ENCODE data around the gene ZNF699. TPM values are rescaled to one million over a fixed set of nuclear protein-coding genes. Genes with fewer than 3 reads are reported as not detected.

Gene ZNF699
- total RNA-seq, 4 donors from 2014 or later, result 2.0 to 17.1 (median 8.3) TPM

DNA sequence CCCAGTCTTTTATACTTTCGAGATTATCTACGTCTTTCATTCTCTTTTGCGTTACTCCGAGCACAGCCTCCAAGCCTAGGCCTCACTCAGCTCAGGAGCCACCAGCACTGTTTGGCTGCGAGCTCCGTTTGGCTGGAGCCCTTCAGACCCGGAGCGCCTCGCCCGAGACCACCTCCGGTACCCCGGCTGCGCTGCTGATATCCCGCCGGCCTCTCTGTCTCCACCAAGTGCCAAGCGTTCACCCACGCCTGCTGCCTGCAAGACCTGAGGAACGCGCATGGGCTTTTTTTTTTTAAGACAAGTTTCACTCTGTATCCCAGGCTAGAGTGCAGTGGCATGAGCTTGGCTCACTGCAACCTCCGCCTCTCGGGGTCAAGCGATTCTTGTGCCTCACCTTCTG is 39.0 kb upstream of the ZNF699 start:
- intact Hi-C loops (cut with DNase I; ENCODE audit: low total_unique reads) (no loop called here), in situ Hi-C loops (cut with MboI; ENCODE audit: low pct_ligation_motif_present in 1 of 4, low pct_unique_long_range_greater_than_20kb in 1 of 4, low sequenced_read_pairs in 3 of 4) (no loop called here)
- no peak for DNase-seq
- Histone ChIP-seq H3K36me3 (peaks cover 0 to 33% (median 13%) of the 10 kb centered on the region in 4 donors), H3K4me1 (no peaks in the 10 kb centered on the region), H3K9me3 (peaks cover 90 to 99% of the 10 kb centered on the region in 2 donors), H3K4me3 (no peak overlapping the region), H3K27me3 (no peaks in the 10 kb centered on the region), H3K27ac (no peak overlapping the region)
- TF ChIP-seq CTCF (IDR thresholded peaks at IDR 0.05) (no peak), POLR2A (IDR thresholded peaks at IDR 0.05) (no peak)
- 97 to 98% methylated on average over 7 to 22 of the region's 22 CpGs for WGBS, 2 donors (ENCODE audit: low coverage in 1 of 2)

DNA sequence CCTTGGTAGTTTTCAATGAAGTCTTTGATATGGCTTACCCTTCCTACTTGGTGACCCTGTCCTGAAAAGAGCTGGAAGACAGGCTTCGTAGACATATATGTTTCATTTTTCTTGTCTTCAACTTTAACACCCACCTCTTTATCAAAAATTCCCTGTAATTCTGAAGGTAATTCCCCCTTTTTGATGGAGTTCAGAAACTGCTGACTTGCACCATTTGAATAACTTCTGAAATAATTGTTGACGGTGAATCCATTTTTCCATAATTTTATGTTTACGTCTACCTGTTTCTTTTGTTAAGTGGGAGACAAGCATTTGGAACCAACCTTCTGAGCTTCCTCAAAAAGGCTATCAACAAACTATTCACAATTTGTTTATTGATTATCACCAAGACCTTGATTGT is 38.6 kb upstream of the ZNF699 start:
- H3K27me3 ChIP-seq, result no peaks in the 10 kb centered on the region
- no peak overlapping the region for H3K4me3 ChIP-seq
- H3K27ac ChIP-seq, result no peak overlapping the region
- TF ChIP-seq EP300 (IDR thresholded peaks at IDR 0.05; ENCODE audit: low read depth) (no peak), POLR2AphosphoS5 (IDR thresholded peaks at IDR 0.05) (no peak), CTCF (IDR thresholded peaks at IDR 0.05) (no peak), POLR2A (IDR thresholded peaks at IDR 0.05) (no peak)
- H3K4me1 ChIP-seq, result no peaks in the 10 kb centered on the region
- H3K9me3 ChIP-seq, result peaks cover 94 to 99% of the 10 kb centered on the region in 2 donors
- WGBS, 2 donors (ENCODE audit: low coverage in 1 of 2), result 98% methylated on average over 3 of the region's 3 CpGs
- peaks cover 0 to 37% (median 15%) of the 10 kb centered on the region in 4 donors for H3K36me3 ChIP-seq
- DNase-seq, result no peak
- intact Hi-C loops (cut with DNase I; ENCODE audit: low total_unique reads), result no loop called here
- in situ Hi-C loops (cut with MboI; ENCODE audit: low pct_ligation_motif_present in 1 of 4, low pct_unique_long_range_greater_than_20kb in 1 of 4, low sequenced_read_pairs in 3 of 4), result no loop called here

DNA sequence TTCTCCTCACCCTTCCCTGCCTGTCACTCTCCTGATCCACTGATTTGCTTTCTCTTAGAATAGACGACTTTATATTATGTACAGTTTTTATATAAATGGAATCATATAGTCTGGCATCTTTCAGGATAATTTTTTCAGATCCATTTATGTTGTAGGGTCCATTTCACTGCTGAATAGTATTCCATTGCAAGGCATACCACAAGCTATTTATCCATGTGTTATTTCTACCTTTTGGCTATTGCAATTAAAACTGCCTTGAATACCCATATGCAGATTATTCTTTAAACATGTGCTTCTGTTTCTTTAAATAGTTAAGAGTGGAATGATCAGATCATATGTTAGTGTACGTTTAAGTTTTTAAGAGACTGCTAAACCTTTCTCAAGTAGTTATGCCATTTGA is 35.4 kb upstream of the ZNF699 start:
- Histone ChIP-seq H3K27ac (no peak overlapping the region), H3K4me3 (no peak overlapping the region), H3K27me3 (no peaks in the 10 kb centered on the region), H3K36me3 (peaks cover 0 to 63% (median 28%) of the 10 kb centered on the region in 4 donors), H3K4me1 (no peaks in the 10 kb centered on the region), H3K9me3 (peaks cover 97 to 99% of the 10 kb centered on the region in 2 donors)
- no peak for TF ChIP-seq EP300 (IDR thresholded peaks at IDR 0.05; ENCODE audit: low read depth)
- no peak for TF ChIP-seq CTCF (IDR thresholded peaks at IDR 0.05)
- no peak for TF ChIP-seq POLR2AphosphoS5 (IDR thresholded peaks at IDR 0.05)
- TF ChIP-seq POLR2A (IDR thresholded peaks at IDR 0.05), result no peak
- no peak for DNase-seq
- intact Hi-C loops (cut with DNase I; ENCODE audit: low total_unique reads), result no loop called here
- in situ Hi-C loops (cut with MboI; ENCODE audit: low pct_ligation_motif_present in 1 of 4, low pct_unique_long_range_greater_than_20kb in 1 of 4, low sequenced_read_pairs in 3 of 4), result no loop called here
- WGBS, 2 donors (ENCODE audit: low coverage in 1 of 2), result 86 to 88% methylated on average over 2 of the region's 2 CpGs

- no peak for DNase-seq
- Histone ChIP-seq H3K4me3 (no peak overlapping the region), H3K9me3 (peaks cover 95 to 97% of the 10 kb centered on the region in 2 donors), H3K4me1 (no peaks in the 10 kb centered on the region), H3K27me3 (no peaks in the 10 kb centered on the region), H3K36me3 (peaks cover 0 to 74% (median 35%) of the 10 kb centered on the region in 4 donors), H3K27ac (no peak overlapping the region)
- intact Hi-C loops (cut with DNase I; ENCODE audit: low total_unique reads), result no loop called here
- in situ Hi-C loops (cut with MboI; ENCODE audit: low pct_ligation_motif_present in 1 of 4, low pct_unique_long_range_greater_than_20kb in 1 of 4, low sequenced_read_pairs in 3 of 4), result no loop called here
- TF ChIP-seq CTCF (IDR thresholded peaks at IDR 0.05), result no peak
- 83 to 95% methylated on average over 3 to 6 of the region's 6 CpGs for WGBS, 2 donors (ENCODE audit: low coverage in 1 of 2)
Measured at GRCh38 chr19:9342610-9343304, 33.1 kb upstream of the ZNF699 start.

Data from transverse colon (tissue), 4 donors.